Esophagus muscularis mucosa (tissue), 4 donors: ENCODE measurements around the gene PDGFRB. TPM values are rescaled to one million over a fixed set of nuclear protein-coding genes. Genes with fewer than 3 reads are reported as not detected.

Experiments used
- DNase-seq: peaks from one replicate; pipeline ENCODE4 v3.0.0-alpha.2; 2017; ENCODE audit errors: extremely low spot score
- H3K27ac ChIP-seq, 4 donors: fragments of 200-600 bp; sonication (generic); replicated peaks in 1 of 4; 1 replicate in 3 of 4; 2 replicates in 1 of 4; pipeline ENCODE4 v1.5.1; 2016 to 2019; ENCODE audit warnings: mild to moderate bottlenecking in 1 of 4
- H3K27me3 ChIP-seq, 4 donors: fragments of 200-600 bp; sonication (generic); one replicate each; pipeline versions ENCODE4 v1.5.1 to v1.6.0; 2016 to 2019
- H3K36me3 ChIP-seq, 4 donors: fragments of 200-600 bp; sonication (generic); one replicate each; pipeline ENCODE4 v1.5.1; 2016 to 2019
- H3K4me1 ChIP-seq, 4 donors: fragments of 200-600 bp; sonication (generic); one replicate each; pipeline ENCODE4 v1.5.1; 2016 to 2019
- H3K4me3 ChIP-seq, 4 donors: fragments of 200-600 bp; sonication (generic); 1 replicate in 2 of 4; 2 replicates in 2 of 4; pipeline ENCODE4 v1.5.1; 2016 to 2019; ENCODE audit warnings: mild to moderate bottlenecking in 4 of 4, moderate library complexity in 1 of 4
- H3K9me3 ChIP-seq, 4 donors: fragments of 200-600 bp; sonication (generic); 1 replicate in 3 of 4; 2 replicates in 1 of 4; pipeline ENCODE4 v1.5.1; 2016 to 2019
- CTCF ChIP-seq, 3 experiments: fragments of 200-600 bp in 2 of 3; fragments of 450-650 bp in 1 of 3; sonication (generic) in 2 of 3; IDR thresholded peaks; one replicate each; pipeline ENCODE4 v1.5.1; 2017 to 2019; ENCODE audit warnings: antibody characterized with exemption in 3 of 3, mild to moderate bottlenecking in 2 of 3, moderate library complexity in 1 of 3
- EP300 ChIP-seq: sonication (generic); formaldehyde crosslinking; IDR thresholded peaks from one replicate; pipeline ENCODE4 v1.6.1; 2017; ENCODE audit warnings: antibody characterized with exemption
- POLR2A ChIP-seq: fragments of 450-650 bp; IDR thresholded peaks from one replicate; pipeline ENCODE4 v1.6.1; 2017; ENCODE audit warnings: antibody characterized with exemption, moderate library complexity, mild to moderate bottlenecking, low read depth
- POLR2AphosphoS5 ChIP-seq, 2 donors: sonication (generic); formaldehyde crosslinking; IDR thresholded peaks; one replicate each; pipeline ENCODE4 v1.6.1; 2017; ENCODE audit warnings: antibody characterized with exemption in 2 of 2
- WGBS: methylation state at CpG from one replicate; pipeline ENCODE4 v1.1.5; 2018; 5-methylcytosine and 5-hydroxymethylcytosine counted together
- intact Hi-C: fragments of 100-400 bp; cut with DNase I; formaldehyde crosslinking; loops from one replicate; pipeline ENCODE4 v1.15.1; 2023
- total RNA-seq, 4 donors: library from RNA; depleted of rRNA; stranded (reverse); fragments of >200 nt; gene quantifications; one replicate each; pipeline versions ENCODE4 v1.1.0 to v1.2.1, GENCODE V29; 2016

Gene PDGFRB
- total RNA-seq, 4 donors from 2014 or later: 83.1 to 219 (median 141) TPM

GRCh38 chr5:150133581-150134197, 22.0 kb downstream of the PDGFRB start:
- Histone ChIP-seq H3K4me1 (peaks cover 51 to 95% (median 82%) of the 10 kb centered on the region in 4 donors), H3K27ac (peak overlapping the region in 3 of 4 donors; percentile 12 to 68 (median 32)), H3K4me3 (no peak overlapping the region), H3K9me3 (no peaks in the 10 kb centered on the region), H3K36me3 (peaks cover 6 to 66% (median 47%) of the 10 kb centered on the region in 4 donors), H3K27me3 (no peaks in the 10 kb centered on the region)
- no peak for TF ChIP-seq CTCF (IDR thresholded peaks at IDR 0.05)
- no peak for TF ChIP-seq POLR2A
- TF ChIP-seq POLR2AphosphoS5 (IDR thresholded peaks at IDR 0.05): no peak
- no peak for TF ChIP-seq EP300
- WGBS: 72% methylated on average over 6 of the region's 16 CpGs
- DNase-seq: no peak
- intact Hi-C loops: loop anchor here (10.0 kb wide), 1 partner anchor 311 kb away; the partner anchor contains the start of gene RPS14

DNA sequence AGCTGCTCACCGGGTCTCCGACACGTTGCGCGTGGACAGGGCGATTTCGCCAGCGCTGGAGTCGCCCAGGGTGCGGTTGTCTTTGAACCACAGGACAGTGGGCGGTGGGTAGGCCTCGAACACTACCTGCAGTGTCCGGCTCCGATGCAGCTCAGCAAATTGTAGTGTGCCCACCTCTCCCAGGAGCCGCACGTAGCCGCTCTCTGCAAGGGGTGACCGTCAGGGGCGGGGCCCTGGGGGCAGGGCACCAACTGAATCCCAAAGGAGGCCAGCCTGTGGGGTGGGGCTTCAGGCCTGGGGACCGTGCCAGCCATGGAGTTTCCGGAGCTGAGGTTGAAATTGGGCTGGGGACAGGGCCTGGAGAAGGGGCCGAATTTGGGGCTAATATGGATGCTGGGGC, 22.9 kb downstream of the PDGFRB start:
- Histone ChIP-seq H3K27ac (peak overlapping the region; percentile 12 to 68 (median 40)), H3K9me3 (no peaks in the 10 kb centered on the region), H3K4me3 (no peak overlapping the region), H3K4me1 (peaks cover 42 to 89% (median 72%) of the 10 kb centered on the region in 4 donors), H3K27me3 (no peaks in the 10 kb centered on the region), H3K36me3 (peaks cover 6 to 76% (median 53%) of the 10 kb centered on the region in 4 donors)
- TF ChIP-seq EP300 (no peak), POLR2A (no peak), POLR2AphosphoS5 (IDR thresholded peaks at IDR 0.05) (no peak), CTCF (IDR thresholded peaks at IDR 0.05) (no peak)
- no peak for DNase-seq
- intact Hi-C loops: loop anchor here (10.0 kb wide), 1 partner anchor 312 kb away; the partner anchor contains the start of gene RPS14
- 89% methylated on average over 21 of the region's 22 CpGs for WGBS

GRCh38 chr5:150131978-150132694, 23.5 kb downstream of the PDGFRB start:
- Histone ChIP-seq H3K27me3 (no peaks in the 10 kb centered on the region), H3K4me1 (peaks cover 36 to 83% (median 66%) of the 10 kb centered on the region in 4 donors), H3K36me3 (peaks cover 6 to 77% (median 57%) of the 10 kb centered on the region in 4 donors), H3K4me3 (no peak overlapping the region), H3K9me3 (no peaks in the 10 kb centered on the region), H3K27ac (peak overlapping the region; percentile 28 to 68 (median 48))
- TF ChIP-seq EP300 (no peak), POLR2A (no peak), CTCF (IDR thresholded peaks at IDR 0.05) (no peak), POLR2AphosphoS5 (IDR thresholded peaks at IDR 0.05) (peak in 1 of 2 donors; percentile 10)
- 67% methylated on average over 10 of the region's 12 CpGs for WGBS
- intact Hi-C loops: loop anchor here (2.0 to 10.0 kb wide), 2 partner anchors 29 to 313 kb away; partner anchors contain the start of gene RPS14
- no peak for DNase-seq

DNA sequence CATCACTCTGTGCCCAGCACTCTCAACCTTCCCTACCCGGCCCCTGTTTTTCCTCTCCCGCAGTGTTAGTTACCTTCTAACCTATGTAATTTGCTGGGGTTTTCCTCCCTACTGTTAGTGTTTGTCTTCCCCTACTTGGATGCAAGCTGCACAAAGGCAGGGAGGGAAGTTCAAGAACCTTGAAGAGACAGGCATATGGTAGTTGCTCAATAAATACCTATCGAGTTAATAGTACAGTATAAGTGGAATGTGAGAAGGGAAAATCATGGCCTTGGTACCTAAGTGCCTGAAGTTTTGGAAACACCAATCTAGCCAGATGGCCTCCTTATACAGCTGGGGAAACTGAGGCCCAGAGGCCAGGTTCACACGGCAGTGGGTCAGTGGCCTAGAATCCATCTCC, 24.2 kb downstream of the PDGFRB start:
- no peaks in the 10 kb centered on the region for H3K9me3 ChIP-seq
- no peak overlapping the region for H3K4me3 ChIP-seq
- peaks cover 30 to 76% (median 59%) of the 10 kb centered on the region in 4 donors for H3K4me1 ChIP-seq
- DNase-seq: no peak
- WGBS: 90% methylated on average over 4 of the region's 4 CpGs
- no peaks in the 10 kb centered on the region for H3K27me3 ChIP-seq
- H3K27ac ChIP-seq: peak overlapping the region; percentile 28 to 68 (median 48)
- no peak for TF ChIP-seq EP300
- TF ChIP-seq POLR2A: no peak
- TF ChIP-seq POLR2AphosphoS5 (IDR thresholded peaks at IDR 0.05): no peak
- no peak for TF ChIP-seq CTCF (IDR thresholded peaks at IDR 0.05)
- intact Hi-C loops: loop anchor here (2.0 to 10.0 kb wide), 2 partner anchors 29 to 313 kb away; partner anchors contain the start of gene RPS14
- H3K36me3 ChIP-seq: peaks cover 6 to 79% (median 62%) of the 10 kb centered on the region in 4 donors
